ENCODE data around the gene PTK7. TPM values are rescaled to one million over a fixed set of nuclear protein-coding genes. Genes with fewer than 3 reads are reported as not detected.

The PTK7 gene
- total and polyA plus RNA-seq, 2 of the 8 experiments (the other 6 are each of a cell fraction or from before 2014, with no cell fraction given): 110 to 138 TPM

DNA sequence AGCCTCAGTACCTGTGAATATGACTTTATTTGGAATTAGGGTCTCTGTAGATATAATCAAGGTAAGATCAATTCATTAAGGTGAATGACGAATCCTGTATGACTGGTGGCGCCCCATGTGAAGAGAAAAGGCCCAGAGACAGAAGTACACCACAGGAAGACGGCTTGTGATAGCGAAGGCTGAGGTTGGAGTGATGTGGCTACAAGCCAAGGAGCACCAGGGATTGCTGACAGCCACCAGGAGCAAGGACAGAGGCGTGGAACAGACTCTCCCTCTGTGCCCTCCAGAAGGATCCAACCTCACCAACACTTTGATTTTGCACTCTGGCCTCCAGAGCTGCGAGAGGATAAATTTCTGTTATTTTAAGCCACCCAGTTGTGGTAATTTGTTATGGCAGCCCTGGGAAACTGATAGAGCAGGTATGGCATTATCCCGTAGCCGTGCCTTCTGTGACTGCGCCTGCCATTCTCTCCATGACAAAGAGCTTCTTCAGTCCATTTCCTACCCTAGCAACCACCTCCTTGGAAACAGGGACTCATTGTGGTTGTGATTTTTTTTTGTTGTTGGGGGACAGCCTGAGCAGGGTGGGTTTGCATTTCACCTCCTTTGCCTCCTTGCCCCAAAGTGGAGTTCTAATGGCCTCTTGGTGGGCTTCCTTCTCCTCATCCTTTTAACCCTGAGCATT, 29.6 kb downstream of the PTK7 start (continued):
- TF ChIP-seq, protein P1, sequence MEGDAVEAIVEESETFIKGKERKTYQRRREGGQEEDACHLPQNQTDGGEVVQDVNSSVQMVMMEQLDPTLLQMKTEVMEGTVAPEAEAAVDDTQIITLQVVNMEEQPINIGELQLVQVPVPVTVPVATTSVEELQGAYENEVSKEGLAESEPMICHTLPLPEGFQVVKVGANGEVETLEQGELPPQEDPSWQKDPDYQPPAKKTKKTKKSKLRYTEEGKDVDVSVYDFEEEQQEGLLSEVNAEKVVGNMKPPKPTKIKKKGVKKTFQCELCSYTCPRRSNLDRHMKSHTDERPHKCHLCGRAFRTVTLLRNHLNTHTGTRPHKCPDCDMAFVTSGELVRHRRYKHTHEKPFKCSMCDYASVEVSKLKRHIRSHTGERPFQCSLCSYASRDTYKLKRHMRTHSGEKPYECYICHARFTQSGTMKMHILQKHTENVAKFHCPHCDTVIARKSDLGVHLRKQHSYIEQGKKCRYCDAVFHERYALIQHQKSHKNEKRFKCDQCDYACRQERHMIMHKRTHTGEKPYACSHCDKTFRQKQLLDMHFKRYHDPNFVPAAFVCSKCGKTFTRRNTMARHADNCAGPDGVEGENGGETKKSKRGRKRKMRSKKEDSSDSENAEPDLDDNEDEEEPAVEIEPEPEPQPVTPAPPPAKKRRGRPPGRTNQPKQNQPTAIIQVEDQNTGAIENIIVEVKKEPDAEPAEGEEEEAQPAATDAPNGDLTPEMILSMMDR (IDR thresholded peaks at IDR 0.05; ENCODE audit: control extremely low read depth in 1 of 3, insufficient read depth in 1 of 3, low read depth in 1 of 3, low read length in 3 of 3): no peak
- TF ChIP-seq KDM5A (IDR thresholded peaks at IDR 0.05; ENCODE audit: low read length): no peak
- no peak for TF ChIP-seq SIX5 (IDR thresholded peaks at IDR 0.05; ENCODE audit: low read depth, low read length)
